Adrenal gland (tissue), 12 donors: ENCODE measurements around the gene EPS8L1. TPM values are rescaled to one million over a fixed set of nuclear protein-coding genes. Genes with fewer than 3 reads are reported as not detected.

Experiments
- DNase-seq, 7 donors: peaks; one replicate each; pipeline ENCODE4 v3.0.0-alpha.2; 2019 to 2020
- H3K27ac ChIP-seq, 5 donors: fragments of 200-600 bp; sonication (generic) in 4 of 5; 1 replicate in 3 of 5; 2 replicates in 2 of 5; pipeline versions ENCODE4 v1.5.1 to v1.8.0; 2016 to 2020; ENCODE audit warnings: mild to moderate bottlenecking in 1 of 5
- H3K27me3 ChIP-seq: fragments of 200-600 bp; 2 replicates; pipeline ENCODE4 v1.8.0; 2021
- H3K36me3 ChIP-seq, 2 donors: fragments of 200-600 bp; replicated peaks in 1 of 2; 1 replicate in 1 of 2; 2 replicates in 1 of 2; pipeline versions ENCODE4 v1.5.1 to v1.8.0; 2018 to 2022
- H3K4me1 ChIP-seq, 2 donors: fragments of 200-600 bp; replicated peaks in 1 of 2; 1 replicate in 1 of 2; 2 replicates in 1 of 2; pipeline versions ENCODE4 v1.5.1 to v1.8.0; 2018 to 2021
- H3K4me3 ChIP-seq, 4 donors: fragments of 200-600 bp; sonication (generic) in 3 of 4; one replicate each; pipeline ENCODE4 v1.5.1; 2016 to 2018
- H3K9me3 ChIP-seq, 3 donors: fragments of 200-600 bp; sonication (generic) in 1 of 3; replicated peaks in 1 of 3; 1 replicate in 2 of 3; 2 replicates in 1 of 3; pipeline versions ENCODE4 v1.5.1 to v1.8.0; 2016 to 2021
- POLR2A ChIP-seq, 2 donors: fragments of 450-650 bp; IDR thresholded peaks; one replicate each; pipeline ENCODE4 v1.6.1; 2017; ENCODE audit warnings: antibody characterized with exemption in 2 of 2, mild to moderate bottlenecking in 2 of 2, moderate library complexity in 1 of 2
- WGBS, 4 donors: extraction: QIAGEN DNeasy Blood & Tissue Kit in 2 of 4; methylation state at CpG; one replicate each; pipeline versions ENCODE4 v1.1.5 to v1.1.7; 2013 to 2017; 5-methylcytosine and 5-hydroxymethylcytosine counted together
- intact Hi-C, 2 donors: fragments of 100-400 bp; cut with DNase I; formaldehyde crosslinking; loops; one replicate each; pipeline versions ENCODE4 v1.14.1 to v1.15.0; 2022 to 2023
- polyA plus RNA-seq, 3 donors: library from polyadenylated mRNA; stranded (reverse); fragments of 200-250 nt in 2 of 3; fragments of 350-450 nt in 1 of 3; fragmentation: Illumina TruSeq in 1 of 3; extraction: RNeasy Lipid Tissue Mini Kit (QIAGEN cat#74804) in 1 of 3; gene quantifications; one replicate each; pipeline ENCODE4 v1.2.3, GENCODE V29; 2013 to 2014
- total RNA-seq, 9 donors: library from RNA; depleted of rRNA in 4 of 9; stranded (reverse); fragments of >200 nt in 4 of 9; fragments of 120-200 nt in 1 of 9; fragmentation: NEBNext Ultra II Directional in 1 of 9; extraction: Animal tissue kit (Norgen Biotek cat#: 25700) in 1 of 9; gene quantifications; one replicate each; pipeline versions ENCODE4 v1.1.0 to v1.2.4, GENCODE V29; 2013 to 2023
- TF ChIP-seq, protein P1 (sequence below), 6 experiments: fragments of 450-650 bp in 4 of 6; fragments of 200-600 bp in 2 of 6; sonication (generic) in 1 of 6; IDR thresholded peaks; 1 replicate in 5 of 6; 2 replicates in 1 of 6; pipeline versions ENCODE4 v1.5.1 to v1.8.0; 2016 to 2021; ENCODE audit warnings: antibody characterized with exemption in 6 of 6, mild to moderate bottlenecking in 2 of 6, moderate library complexity in 1 of 6
- donor health status: healthy with polysubstance abuse.
- donor health status: Bipolar disorder and iron deficiency.
- donor health status: DM: yes; HTN: yes; CAD: no.
- donor health status: DM: no; HTN: no; CAD: no.
- donor health status: DM: no; HTN: no; CAD: no.
- donor health status: DM: yes; HTN: yes; CAD: no.

The EPS8L1 gene
- total and polyA plus RNA-seq, 12 donors: 0.60 to 8.0 (median 2.2) TPM; not detected in 2

DNA sequence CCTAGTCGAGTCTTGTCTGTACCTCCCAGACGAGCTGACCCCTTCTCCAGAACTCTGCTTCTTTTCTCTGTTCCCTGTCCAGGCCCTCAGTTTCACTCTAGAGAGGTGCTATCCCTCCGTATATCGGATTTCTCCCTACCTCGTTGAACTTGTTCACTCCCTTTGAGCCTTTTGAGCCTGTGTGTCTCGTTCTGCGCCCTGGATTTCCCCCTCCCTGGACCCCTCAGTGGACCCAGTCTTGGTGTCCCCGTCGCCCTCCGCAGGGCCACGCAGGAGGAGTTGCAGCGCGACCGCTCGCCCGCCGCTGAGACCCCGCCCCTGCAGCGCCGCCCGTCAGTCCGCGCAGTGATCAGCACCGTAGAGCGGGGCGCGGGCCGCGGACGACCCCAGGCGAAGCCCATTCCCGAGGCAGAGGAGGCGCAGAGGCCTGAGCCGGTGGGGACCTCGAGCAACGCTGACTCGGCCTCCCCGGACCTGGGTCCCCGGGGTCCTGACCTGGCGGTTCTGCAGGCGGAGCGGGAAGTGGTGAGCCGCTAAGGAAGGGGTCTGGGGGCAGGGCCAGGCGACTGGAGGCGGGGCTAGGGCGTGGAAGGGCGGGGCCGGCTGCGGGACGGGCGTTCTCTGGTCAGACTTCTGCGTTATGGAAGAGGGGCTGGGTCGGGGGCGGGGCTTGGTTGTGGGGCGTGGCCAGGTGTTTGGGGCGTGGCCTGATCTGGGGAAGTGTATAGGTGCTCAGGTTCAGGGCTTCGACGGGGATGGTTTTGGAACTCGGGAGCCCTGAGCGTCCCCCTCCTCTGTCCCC is 5.5 kb downstream of the EPS8L1 start:
- WGBS, 4 donors: 1 to 4% (median 2%) methylated on average over 7 to 60 of the region's 60 CpGs
- Histone ChIP-seq H3K4me1 (peaks cover 4 to 20% of the 10 kb centered on the region in 2 donors), H3K27me3 (peaks cover 55% of the 10 kb centered on the region), H3K9me3 (no peaks in the 10 kb centered on the region), H3K4me3 (peak overlapping the region in 2 of 4 donors; percentile 3 to 58), H3K36me3 (no peaks in the 10 kb centered on the region), H3K27ac (no peak overlapping the region)
- peak; percentile 53 to 79 (median 69) for DNase-seq
- intact Hi-C loops: no loop called here
- TF ChIP-seq POLR2A (IDR thresholded peaks at IDR 0.05): no peak
- TF ChIP-seq, protein P1, sequence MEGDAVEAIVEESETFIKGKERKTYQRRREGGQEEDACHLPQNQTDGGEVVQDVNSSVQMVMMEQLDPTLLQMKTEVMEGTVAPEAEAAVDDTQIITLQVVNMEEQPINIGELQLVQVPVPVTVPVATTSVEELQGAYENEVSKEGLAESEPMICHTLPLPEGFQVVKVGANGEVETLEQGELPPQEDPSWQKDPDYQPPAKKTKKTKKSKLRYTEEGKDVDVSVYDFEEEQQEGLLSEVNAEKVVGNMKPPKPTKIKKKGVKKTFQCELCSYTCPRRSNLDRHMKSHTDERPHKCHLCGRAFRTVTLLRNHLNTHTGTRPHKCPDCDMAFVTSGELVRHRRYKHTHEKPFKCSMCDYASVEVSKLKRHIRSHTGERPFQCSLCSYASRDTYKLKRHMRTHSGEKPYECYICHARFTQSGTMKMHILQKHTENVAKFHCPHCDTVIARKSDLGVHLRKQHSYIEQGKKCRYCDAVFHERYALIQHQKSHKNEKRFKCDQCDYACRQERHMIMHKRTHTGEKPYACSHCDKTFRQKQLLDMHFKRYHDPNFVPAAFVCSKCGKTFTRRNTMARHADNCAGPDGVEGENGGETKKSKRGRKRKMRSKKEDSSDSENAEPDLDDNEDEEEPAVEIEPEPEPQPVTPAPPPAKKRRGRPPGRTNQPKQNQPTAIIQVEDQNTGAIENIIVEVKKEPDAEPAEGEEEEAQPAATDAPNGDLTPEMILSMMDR (IDR thresholded peaks at IDR 0.05): no peak

- intact Hi-C loops: no loop called here
- 1 to 40% (median 4%) methylated on average over 2 to 22 of the region's 22 CpGs; no CpG with 5 or more reads in 1 of the 4 donors for WGBS, 4 donors
- Histone ChIP-seq H3K9me3 (no peaks in the 10 kb centered on the region), H3K4me1 (peaks cover 7 to 25% of the 10 kb centered on the region in 2 donors), H3K4me3 (peak overlapping the region in 2 of 4 donors; percentile 3 to 58), H3K27me3 (peaks cover 53% of the 10 kb centered on the region), H3K27ac (no peak overlapping the region), H3K36me3 (no peaks in the 10 kb centered on the region)
- TF ChIP-seq, protein P1 (IDR thresholded peaks at IDR 0.05): no peak
- TF ChIP-seq POLR2A (IDR thresholded peaks at IDR 0.05): no peak
- no peak for DNase-seq
Measured at GRCh38 chr19:55081770-55082019, 6.0 kb downstream of the EPS8L1 start.

- intact Hi-C loops: no loop called here
- peaks cover 48% of the 10 kb centered on the region for H3K27me3 ChIP-seq
Measured at GRCh38 chr19:55082020-55082851, 6.6 kb downstream of the EPS8L1 start.

More at GRCh38 chr19:55082020-55082851, 6.6 kb downstream of the EPS8L1 start:
- no peaks in the 10 kb centered on the region for H3K9me3 ChIP-seq
- H3K4me3 ChIP-seq: peak overlapping the region in 1 of 4 donors; percentile 58
- TF ChIP-seq, protein P1 (IDR thresholded peaks at IDR 0.05): no peak
- TF ChIP-seq POLR2A (IDR thresholded peaks at IDR 0.05): no peak
- H3K4me1 ChIP-seq: peaks cover 13 to 30% of the 10 kb centered on the region in 2 donors
- H3K27ac ChIP-seq: no peak overlapping the region
- no peaks in the 10 kb centered on the region for H3K36me3 ChIP-seq
- peak in 5 of 7 donors; percentile 45 to 66 (median 50) for DNase-seq
- 4 to 12% (median 5%) methylated on average over 20 to 64 of the region's 64 CpGs for WGBS, 4 donors
